ENCODE results near the gene GBGT1. TPM values are rescaled to one million over a fixed set of nuclear protein-coding genes. Genes with fewer than 3 reads are reported as not detected.

The GBGT1 gene
- total RNA-seq, 4 donors from 2014 or later: 0.15 to 10.3 (median 5.6) TPM

DNA sequence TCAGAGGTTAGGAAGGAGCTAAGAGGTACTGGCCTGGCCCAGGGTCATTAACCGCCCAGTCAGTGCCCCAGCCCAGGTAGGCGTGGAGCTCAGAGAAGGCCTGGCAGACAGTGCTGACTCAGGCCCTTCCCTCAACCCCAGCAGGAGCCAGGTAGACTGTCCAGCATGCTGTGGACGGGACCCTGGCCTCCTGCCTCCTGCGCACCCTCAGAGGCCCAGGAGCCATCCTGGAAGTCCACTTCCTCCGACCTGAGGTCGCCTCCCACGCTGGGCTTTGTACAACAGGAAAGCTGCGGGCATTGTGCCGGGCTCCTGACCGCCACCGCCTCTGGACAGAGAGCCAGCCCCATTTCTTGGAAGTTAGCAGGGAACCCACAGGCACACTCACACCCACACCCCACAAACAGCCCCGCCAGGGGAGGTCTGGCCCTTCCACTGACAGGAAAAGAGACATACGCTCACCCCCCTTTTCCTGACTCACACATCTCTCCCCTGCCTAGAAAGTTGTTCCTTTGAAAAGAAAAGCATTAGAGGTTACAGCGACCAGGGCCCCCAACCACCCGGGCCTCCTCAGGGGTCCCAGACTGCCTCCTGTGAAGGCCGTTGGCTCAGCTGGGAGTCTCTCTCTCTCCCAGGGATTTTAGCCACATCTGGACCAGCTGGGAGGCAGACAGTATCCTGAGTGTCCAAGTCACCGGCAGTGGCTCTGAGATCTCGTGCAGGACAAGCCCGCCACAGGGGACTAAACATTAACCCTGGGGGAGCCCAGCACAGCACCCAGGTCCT is 50.4 kb downstream of the GBGT1 start:
- TF ChIP-seq POLR2A (IDR thresholded peaks at IDR 0.05): no peak
- TF ChIP-seq, protein P1, sequence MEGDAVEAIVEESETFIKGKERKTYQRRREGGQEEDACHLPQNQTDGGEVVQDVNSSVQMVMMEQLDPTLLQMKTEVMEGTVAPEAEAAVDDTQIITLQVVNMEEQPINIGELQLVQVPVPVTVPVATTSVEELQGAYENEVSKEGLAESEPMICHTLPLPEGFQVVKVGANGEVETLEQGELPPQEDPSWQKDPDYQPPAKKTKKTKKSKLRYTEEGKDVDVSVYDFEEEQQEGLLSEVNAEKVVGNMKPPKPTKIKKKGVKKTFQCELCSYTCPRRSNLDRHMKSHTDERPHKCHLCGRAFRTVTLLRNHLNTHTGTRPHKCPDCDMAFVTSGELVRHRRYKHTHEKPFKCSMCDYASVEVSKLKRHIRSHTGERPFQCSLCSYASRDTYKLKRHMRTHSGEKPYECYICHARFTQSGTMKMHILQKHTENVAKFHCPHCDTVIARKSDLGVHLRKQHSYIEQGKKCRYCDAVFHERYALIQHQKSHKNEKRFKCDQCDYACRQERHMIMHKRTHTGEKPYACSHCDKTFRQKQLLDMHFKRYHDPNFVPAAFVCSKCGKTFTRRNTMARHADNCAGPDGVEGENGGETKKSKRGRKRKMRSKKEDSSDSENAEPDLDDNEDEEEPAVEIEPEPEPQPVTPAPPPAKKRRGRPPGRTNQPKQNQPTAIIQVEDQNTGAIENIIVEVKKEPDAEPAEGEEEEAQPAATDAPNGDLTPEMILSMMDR (IDR thresholded peaks at IDR 0.05 in 4 of 5, conservative IDR thresholded peaks at IDR 0.05 in 1 of 5): no peak
- ATAC-seq: no peak
- peaks cover 63 to 65% of the 10 kb centered on the region in 2 donors for H3K4me1 ChIP-seq
- intact Hi-C loops (cut with DNase I; ENCODE audit: low total_unique reads) (no loop called here), in situ Hi-C loops (cut with MboI; ENCODE audit: low sequenced_read_pairs in 4 of 4) (no loop called here)
- H3K9me3 ChIP-seq: no peaks in the 10 kb centered on the region
- peak overlapping the region; percentile 4 to 29 (median 19) for H3K4me3 ChIP-seq
- peaks cover 0 to 30% of the 10 kb centered on the region in 2 donors for H3K36me3 ChIP-seq
- H3K27me3 ChIP-seq: no peaks in the 10 kb centered on the region
- peak overlapping the region; percentile 85 to 98 (median 93) for H3K27ac ChIP-seq
- DNase-seq: peak; percentile 30 to 38

DNA sequence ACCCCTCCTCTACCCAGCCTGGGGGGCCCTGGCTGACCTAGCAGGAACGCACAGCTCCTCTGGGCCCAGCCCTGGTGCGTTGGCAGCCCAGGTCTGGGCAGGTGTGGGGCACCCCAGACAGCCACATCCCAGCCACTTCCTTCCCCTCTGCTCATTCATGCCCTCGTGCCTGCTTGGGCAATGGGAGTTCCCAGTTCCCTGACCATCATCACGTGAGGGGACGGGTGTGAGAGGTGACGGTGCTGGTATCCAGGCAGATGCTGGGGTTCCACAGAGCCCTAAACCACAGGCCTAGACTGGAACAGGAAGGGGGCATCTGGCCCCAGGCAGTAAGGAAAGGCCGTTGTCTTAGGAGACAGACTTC is 51.1 kb downstream of the GBGT1 start:
- intact Hi-C loops (cut with DNase I; ENCODE audit: low total_unique reads): no loop called here
- peaks cover 56 to 58% of the 10 kb centered on the region in 2 donors for H3K4me1 ChIP-seq
- no peak overlapping the region for H3K4me3 ChIP-seq
- DNase-seq (peak; percentile 62 to 71), ATAC-seq (no peak)
- TF ChIP-seq, protein P1 (IDR thresholded peaks at IDR 0.05 in 4 of 5, conservative IDR thresholded peaks at IDR 0.05 in 1 of 5): no peak
- no peak for TF ChIP-seq POLR2A (IDR thresholded peaks at IDR 0.05)
- H3K27ac ChIP-seq: peak overlapping the region; percentile 85 to 98 (median 93)
- in situ Hi-C loops (cut with MboI; ENCODE audit: low sequenced_read_pairs in 4 of 4): no loop called here
- H3K36me3 ChIP-seq: peaks cover 0 to 37% of the 10 kb centered on the region in 2 donors
- no peaks in the 10 kb centered on the region for H3K27me3 ChIP-seq
- no peaks in the 10 kb centered on the region for H3K9me3 ChIP-seq

DNA sequence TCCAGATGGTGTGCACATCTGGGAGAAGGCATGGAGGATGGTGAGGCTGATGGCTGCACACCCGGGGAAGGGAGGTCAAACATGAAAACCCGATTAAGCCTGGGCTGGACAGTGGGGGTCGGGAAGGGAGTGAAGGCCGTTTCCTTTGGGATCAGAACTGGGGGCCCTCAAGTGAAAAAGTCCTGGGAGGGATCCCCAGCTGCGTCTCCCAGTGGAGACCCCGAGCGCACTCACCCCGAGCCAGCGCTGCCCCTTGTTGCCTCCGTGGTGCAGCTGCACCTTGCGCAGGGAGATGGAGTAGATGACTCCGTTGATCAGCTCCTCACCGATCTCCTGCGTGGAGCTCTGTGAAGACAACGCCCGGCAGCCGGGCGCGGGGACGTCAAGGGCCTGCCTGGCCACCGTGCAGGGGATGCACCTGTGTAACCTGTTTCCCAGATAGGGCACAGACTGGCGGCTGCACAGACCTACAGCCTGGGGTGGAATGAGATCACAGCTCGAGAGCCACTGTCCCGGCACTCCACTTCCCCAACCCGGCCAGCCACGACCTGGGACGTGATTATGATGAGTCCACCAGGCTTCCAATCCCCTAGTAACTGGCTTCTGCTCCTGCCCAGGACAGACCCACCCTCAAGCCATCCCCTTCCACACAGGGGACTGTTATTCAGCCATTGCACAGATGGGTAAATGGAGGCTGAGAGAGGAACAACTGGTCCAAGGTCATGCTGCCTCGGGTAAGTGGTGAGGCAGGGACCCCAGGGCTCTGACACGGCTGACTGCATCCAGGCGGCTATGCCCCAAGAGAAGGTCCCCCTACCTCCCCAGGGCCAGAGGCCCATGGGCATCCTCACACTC is 51.7 kb downstream of the GBGT1 start:
- peak overlapping the region; percentile 85 to 98 (median 93) for H3K27ac ChIP-seq
- ATAC-seq: no peak
- intact Hi-C loops (cut with DNase I; ENCODE audit: low total_unique reads): no loop called here

DNA sequence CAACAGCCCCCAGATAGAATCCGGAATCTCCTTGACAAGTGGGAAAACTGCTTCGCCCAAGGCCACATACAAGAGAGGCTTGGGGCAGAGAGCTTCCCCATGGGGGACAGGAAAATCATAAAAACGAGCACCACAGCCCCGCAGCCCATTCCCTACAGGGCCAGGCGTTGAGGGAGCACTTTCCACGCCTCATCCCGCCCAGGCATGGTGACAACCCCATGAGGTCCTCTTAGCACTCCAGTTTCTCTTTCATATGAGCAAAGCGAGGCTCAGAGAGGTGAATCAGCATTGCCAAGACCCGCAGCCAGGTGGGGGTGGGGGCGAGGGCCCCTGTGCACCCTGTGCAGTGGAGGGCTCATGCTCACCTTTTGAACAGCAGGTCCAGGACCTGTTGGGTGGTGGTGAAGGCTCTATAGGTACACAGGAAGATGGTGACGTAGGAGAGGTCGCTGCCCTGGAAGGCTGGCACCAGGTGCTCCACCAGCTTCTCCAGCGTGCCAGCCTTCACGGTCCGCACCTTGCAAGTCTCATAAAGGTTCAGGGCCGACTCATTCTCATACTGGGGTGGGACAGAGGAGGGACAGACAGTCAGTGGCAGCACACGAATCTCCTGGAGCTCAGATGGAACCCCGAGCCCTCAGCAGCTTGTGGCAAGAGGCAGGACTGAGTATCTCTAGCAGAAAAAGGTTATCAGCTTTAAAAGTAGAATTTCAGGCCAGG is 53.6 kb downstream of the GBGT1 start:
- in situ Hi-C loops (cut with MboI; ENCODE audit: low sequenced_read_pairs in 4 of 4): loop anchor here in 3 of 4 donors (5.0 kb wide), 2 partner anchors 32 to 37 kb away; no protein-coding TSS in a partner anchor

More for the DNA sequence above, 51.7 kb downstream of the GBGT1 start:
- Histone ChIP-seq H3K36me3 (peaks cover 0 to 43% of the 10 kb centered on the region in 2 donors), H3K4me3 (no peak overlapping the region), H3K27me3 (no peaks in the 10 kb centered on the region), H3K4me1 (peaks cover 50 to 52% of the 10 kb centered on the region in 2 donors), H3K9me3 (no peaks in the 10 kb centered on the region)
- TF ChIP-seq, protein P1 (IDR thresholded peaks at IDR 0.05 in 4 of 5, conservative IDR thresholded peaks at IDR 0.05 in 1 of 5): no peak
- no peak for TF ChIP-seq POLR2A (IDR thresholded peaks at IDR 0.05)
- DNase-seq: peak in 1 of 2 donors; percentile 1
- in situ Hi-C loops (cut with MboI; ENCODE audit: low sequenced_read_pairs in 4 of 4): no loop called here

More for the DNA sequence above, 53.6 kb downstream of the GBGT1 start:
- intact Hi-C loops (cut with DNase I; ENCODE audit: low total_unique reads): no loop called here
- Histone ChIP-seq H3K27ac (no peak overlapping the region), H3K36me3 (peaks cover 0 to 59% of the 10 kb centered on the region in 2 donors), H3K4me1 (peaks cover 30 to 33% of the 10 kb centered on the region in 2 donors), H3K9me3 (no peaks in the 10 kb centered on the region), H3K4me3 (no peak overlapping the region), H3K27me3 (no peaks in the 10 kb centered on the region)
- peak in 1 of 2 donors; percentile 0 for DNase-seq
- TF ChIP-seq, protein P1 (IDR thresholded peaks at IDR 0.05 in 4 of 5, conservative IDR thresholded peaks at IDR 0.05 in 1 of 5): no peak
- TF ChIP-seq POLR2A (IDR thresholded peaks at IDR 0.05): no peak
- no peak for ATAC-seq

Measured in gastrocnemius medialis (tissue), 4 donors.